Mesenteric fat pad (tissue), 1 donor: ENCODE results near the gene MAPRE3. TPM values are rescaled to one million over a fixed set of nuclear protein-coding genes. Genes with fewer than 3 reads are reported as not detected.
"Not testable (repeated sequence)": the region's sequence is repeated elsewhere in the genome, so short reads cannot be mapped to it uniquely, and the experiment has no call there.

Experiments
- DNase-seq: peaks from one replicate; pipeline ENCODE4 v3.0.0-alpha.2; 2020; ENCODE audit warnings: low spot score
- total RNA-seq: library from RNA; stranded (reverse); fragmentation: NEBNext Ultra II Directional; extraction: Animal tissue kit (Norgen Biotek cat#: 25700); gene quantifications from one replicate; pipeline ENCODE4 v1.2.1, GENCODE V29; 2021
- donor health status: DM: yes; HTN: yes; CAD: no.

The MAPRE3 gene
- total RNA-seq, 1 donor from 2014 or later = 65.2 TPM

- no peak for DNase-seq
Measured at GRCh38 chr2:27067385-27067784, 96.9 kb downstream of the MAPRE3 start.

DNA sequence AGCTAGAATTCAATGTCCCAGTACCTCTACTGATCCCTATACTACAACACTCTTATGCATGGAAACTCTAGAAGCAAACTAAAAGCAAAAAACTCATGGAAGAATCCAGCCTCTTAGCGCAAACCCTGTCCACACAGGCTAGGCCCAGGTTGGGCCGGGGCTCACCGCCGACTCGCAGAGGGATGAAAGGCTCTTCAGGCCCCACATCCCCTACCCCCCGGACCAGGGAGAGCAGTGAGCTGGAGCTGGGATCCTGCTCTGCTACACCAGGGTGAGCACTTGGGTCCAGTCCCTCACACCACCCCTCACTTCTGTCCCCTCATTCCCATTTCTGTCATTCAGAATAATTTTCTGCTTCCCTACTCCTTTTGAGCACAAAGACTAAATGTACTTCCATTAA lies 99.0 kb downstream of the MAPRE3 start:
- DNase-seq = no peak

- no peak for DNase-seq
Measured at GRCh38 chr2:27069961-27070618, 99.7 kb downstream of the MAPRE3 start.

DNA sequence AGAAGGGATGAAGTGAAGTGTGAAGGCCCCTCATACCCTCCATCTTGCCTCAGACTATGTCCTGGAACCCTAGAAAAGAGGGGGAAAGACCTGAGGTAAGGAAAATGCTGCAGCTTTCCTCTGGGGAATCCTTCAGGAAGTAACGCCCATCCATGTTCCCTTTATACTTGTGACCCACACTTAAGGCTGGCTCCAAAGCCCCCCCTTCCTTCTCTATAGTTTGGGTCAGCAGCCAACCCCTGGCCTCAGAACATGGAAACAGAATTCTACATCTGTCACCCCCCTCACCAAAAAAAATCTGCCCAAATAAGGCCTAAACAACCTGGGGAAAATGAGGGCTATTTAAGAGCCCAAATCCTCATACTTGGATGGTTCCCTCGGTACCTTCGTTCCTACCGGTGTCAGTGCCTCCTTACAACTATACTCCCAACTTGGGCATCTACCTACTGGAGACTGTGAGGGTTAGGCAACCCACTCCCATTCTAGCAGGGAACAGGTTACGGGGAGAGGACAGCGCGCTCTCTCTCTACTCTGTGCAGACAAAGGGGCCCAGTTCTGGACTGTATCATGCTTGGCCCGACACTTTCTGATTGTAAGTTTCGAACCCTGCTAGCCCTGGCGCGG lies 100.3 kb downstream of the MAPRE3 start:
- no peak for DNase-seq

DNA sequence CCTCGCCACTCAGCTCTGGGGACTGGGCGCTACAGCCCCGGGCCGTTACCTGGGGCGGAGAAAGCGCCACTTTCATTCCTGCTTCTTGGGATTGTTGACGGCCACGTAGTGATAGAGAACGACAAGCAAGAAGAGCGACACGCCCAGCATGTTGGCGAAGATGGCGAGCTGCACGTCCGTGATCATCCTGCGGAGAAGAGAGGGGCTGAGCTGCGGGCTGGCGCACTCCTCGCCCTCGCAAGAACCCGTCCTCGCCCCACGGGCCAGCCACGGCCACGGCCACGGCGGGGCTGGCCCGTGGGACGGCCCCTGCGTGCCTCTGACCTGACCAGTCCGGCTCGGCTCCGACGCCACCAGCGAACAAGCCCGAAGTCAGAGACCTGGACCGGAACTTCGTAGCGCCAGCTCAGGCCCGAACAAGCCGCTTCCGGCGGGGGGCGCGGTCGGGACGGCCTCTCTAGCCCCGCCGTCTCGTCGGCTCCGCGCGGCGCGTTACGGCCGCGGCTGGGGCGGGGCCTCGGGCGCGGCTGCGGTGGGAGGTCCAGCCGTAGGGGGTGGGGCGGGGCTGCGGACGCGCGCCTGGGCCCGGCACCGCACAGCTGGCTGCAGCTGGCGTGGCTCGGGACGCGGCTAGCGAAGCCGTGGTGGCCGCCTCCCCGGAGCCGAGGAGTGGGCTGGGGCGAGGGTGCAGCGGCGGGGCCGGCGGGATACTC lies 101.0 kb downstream of the MAPRE3 start, which contains the start of gene OST4:
Gene OST4 (minus strand): TSS at position 378 of the 713 bp plus-strand sequence.
- peak; percentile 98 for DNase-seq

DNA sequence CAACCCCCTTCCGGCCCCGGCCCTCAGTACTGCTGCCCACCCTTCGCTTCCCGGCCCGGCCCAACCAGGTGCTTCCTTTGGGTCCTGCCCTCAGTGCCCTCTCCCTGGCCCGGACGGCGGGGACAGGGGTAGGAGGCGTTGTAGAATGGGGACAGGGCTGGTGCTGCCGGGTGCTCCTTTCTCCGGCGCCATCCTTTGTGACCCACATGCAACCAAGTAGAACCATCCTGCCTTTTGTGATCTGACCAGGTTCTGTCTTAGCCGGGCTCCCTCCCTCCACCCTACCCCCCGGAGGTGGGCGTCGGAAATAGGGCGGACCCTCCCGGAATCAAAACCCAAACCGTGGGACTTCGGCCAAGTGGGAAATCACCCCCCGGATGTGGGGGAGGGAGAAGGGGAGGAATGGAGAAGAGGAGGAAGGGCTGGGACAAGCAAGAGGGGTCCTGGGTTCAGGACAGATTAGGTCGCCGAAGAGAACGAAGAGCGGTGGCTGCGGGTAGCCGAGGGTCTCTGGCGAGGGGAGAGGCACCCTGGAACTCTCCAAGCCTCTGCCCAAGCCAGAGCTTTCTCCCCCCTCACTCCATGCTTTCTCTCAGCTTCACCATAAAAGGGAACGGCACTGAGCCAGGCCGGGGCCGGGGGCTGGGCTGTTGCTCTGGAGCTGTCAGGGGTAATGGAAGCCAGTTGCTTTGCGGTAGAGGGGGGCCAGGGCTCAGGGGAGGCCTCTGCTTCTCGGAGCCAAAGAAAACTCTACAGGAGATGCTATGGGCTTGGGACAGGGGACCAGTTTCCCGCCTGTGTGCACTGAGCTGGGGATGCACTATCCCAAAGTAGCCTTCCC lies 101.8 kb downstream of the MAPRE3 start:
- DNase-seq = no peak

DNA sequence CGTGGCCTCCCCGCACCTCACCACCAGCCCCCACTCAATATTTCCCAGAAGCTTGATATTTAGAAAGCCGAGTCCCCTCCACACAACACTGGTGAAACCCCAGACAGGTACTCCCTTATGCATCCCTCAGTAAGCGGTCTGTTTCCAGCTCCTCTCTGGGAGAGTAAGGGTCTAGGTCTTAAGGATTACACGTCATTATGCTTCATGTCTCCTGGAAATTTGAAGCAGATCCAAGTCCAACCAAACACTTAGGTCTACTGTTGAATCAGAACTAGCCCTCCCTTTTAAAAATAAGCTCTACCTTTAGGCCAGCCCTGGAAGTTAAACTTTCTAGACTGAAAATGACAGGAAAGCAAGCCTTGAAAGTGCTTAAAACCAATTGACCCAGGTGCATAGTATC lies 102.5 kb downstream of the MAPRE3 start:
- DNase-seq = no peak

DNA sequence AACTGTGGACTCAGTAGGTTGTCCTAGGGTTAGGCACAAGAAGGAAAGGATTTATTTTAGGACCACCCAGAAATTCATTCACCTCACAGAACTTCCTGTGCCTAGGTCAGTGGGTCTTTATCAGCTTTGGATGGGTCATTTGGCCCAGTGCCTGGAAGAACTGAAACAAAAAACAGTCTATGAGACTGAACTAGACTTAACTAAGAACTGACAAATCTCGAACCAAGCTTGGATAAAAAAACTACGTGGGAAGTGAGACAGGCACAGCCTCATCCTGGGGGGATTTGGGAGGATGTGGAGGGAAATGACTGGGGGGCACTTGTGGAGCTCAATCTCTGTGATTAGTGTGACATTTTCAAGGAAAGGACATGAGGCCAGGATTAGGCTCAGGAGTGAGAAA lies 103.3 kb downstream of the MAPRE3 start:
- no peak for DNase-seq

DNA sequence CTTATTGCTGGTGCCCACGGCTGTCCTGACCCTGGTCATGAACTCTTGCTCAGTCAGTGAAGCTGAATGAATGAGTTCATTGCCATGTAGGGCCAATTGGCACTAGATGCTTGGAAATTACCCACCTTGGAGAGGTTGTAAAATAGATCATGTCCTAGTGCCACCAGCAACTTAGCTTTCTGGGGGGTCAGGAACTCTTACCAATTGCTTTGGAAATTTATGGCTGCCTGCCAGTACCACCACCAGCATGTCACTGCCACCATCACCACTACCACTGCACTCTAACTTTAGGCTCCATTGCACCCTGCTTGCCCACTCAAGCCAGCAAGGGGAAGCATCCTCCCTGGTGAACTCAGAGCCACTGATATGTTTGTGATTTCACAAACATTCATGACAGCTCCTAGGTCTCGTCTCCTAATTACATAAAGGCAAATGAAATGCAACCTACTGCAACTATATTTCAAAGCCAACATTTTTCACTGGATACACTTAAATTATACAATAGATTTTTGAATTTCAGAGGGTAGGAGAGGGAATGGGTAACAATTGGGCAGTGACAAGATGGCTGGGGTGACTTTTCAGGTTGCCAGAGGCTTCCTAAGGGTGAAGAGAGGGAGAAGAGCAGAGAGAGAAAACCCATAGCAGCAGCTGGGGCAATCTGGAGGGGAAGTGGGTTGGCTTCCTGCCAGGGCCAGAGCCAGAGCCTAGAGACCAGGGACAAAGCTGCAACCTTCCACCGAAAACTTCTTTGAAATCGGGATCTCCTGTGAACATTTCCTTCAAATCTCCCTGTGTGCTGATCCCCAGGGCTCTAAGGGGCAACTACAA lies 104.5 kb downstream of the MAPRE3 start:
- DNase-seq = no peak

DNA sequence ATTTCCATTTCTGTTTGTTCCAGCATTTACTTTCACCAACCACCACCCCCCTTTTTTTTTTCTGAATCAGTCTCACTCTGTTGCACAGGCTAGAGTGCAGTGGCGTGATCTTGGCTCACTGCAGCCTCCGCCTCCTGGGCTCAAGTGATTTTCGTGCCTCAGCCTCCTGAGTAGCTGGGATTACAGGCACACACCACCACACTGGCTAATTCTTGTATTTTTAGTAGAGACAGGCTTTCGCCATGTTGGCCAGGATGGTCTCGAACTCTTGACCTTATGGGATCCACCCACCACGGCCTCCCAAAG lies 105.1 kb downstream of the MAPRE3 start:
- not testable (repeated sequence) for DNase-seq

DNA sequence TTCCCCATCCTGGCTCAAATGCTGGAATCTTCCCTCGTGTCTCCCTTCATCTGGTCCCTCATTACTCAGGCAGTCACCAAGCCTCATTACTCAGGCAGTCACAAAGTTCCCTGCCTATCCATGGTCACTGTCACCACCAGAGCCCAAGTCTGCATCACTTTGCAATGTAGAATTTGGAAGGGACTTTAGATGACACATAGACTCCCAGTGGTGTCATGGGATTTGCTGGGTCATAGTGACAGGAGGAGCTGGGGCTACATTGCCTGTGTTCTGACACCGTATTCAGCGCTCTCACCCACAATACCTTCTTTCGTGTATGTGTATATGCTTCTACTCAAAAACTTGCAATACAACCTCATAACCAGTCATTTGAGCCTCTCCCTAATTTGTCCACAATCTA lies 105.9 kb downstream of the MAPRE3 start:
- DNase-seq = no peak

Other genes starting within 250 kb of the MAPRE3 start
- 65.5 TPM for gene SLC35F6, start 206.4 kb upstream of the MAPRE3 start, total RNA-seq
- gene CENPA, start 184.6 kb upstream of the MAPRE3 start, total RNA-seq = 0.32 TPM
- not detected for gene DPYSL5, start 122.5 kb upstream of the MAPRE3 start, total RNA-seq
- 148 TPM for gene TMEM214, start 62.3 kb downstream of the MAPRE3 start, total RNA-seq
- 20.3 TPM for gene AGBL5, start 81.0 kb downstream of the MAPRE3 start, total RNA-seq
- 275 TPM for gene OST4, start 101.0 kb downstream of the MAPRE3 start, total RNA-seq
- gene EMILIN1, start 108.0 kb downstream of the MAPRE3 start, total RNA-seq = 77.4 TPM
- gene KHK, start 116.1 kb downstream of the MAPRE3 start, total RNA-seq = 4.7 TPM
- gene CGREF1, start 148.5 kb downstream of the MAPRE3 start, total RNA-seq = 11.0 TPM
- not detected for gene ABHD1, start 153.2 kb downstream of the MAPRE3 start, total RNA-seq
- 76.5 TPM for gene PREB, start 164.0 kb downstream of the MAPRE3 start, total RNA-seq
- gene PRR30, start 168.8 kb downstream of the MAPRE3 start, total RNA-seq = not detected
- 0.48 TPM for gene TCF23, start 178.4 kb downstream of the MAPRE3 start, total RNA-seq
- 88.3 TPM for gene ATRAID, start 241.4 kb downstream of the MAPRE3 start, total RNA-seq
- gene SLC5A6, start 241.6 kb downstream of the MAPRE3 start, total RNA-seq = 79.3 TPM
- 26.0 TPM for gene CAD, start 246.7 kb downstream of the MAPRE3 start, total RNA-seq